Urothelium cell line (cell line): ENCODE results near the gene CCDC106.

Source experiments
- DNase-seq: peaks from one replicate; pipeline ENCODE4 v3.0.0; 2011; ENCODE audit warnings: low spot score, mixed read lengths
- FAIRE-seq: peaks from 2 replicates; lab custom pipeline; 2011; peaks lifted over from hg19 to GRCh38; lab: Jason Lieb, UNC

Gene CCDC106

DNA sequence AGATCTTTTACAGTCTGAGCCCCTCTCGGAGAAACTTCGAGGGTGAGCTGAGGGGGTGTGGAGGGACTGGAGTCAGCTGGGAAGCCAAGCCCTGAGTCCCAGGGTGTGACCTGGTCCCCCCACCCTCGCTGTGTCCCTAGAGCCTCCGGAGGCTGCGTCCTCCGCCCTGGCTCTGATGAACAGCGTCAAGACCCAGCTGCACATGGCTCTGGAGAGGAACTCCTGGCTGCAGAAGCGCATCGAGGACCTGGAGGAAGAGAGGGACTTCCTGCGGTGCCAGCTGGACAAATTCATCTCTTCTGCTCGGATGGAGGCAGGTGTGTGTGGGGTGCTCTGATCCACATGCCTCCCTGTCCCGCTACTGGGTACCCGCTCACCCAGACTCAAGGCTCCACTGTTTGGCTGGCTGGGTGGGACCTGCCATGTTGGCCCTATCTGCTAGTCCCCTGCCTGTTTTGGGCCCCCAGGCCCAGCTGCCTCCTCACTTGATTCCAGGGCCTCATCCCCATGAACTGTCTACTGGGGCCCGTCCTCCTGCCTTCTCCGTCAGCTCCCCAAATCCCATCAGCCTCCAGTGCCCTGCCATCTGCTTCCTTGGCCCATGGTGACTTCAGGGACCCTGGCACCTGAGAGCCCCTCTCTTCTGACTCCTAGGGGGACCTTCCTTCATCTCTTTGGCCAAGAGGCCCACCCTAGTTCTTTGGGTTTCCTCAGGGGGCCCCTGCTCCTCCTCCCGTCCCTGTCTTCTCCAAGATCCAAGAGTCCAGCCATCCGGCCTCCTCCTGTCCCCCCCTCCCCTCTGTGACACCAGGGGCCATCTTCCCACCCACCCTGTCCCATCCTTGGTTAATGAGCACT lies 1.5 kb downstream of the CCDC106 start:
- no peak for DNase-seq
- no peak for FAIRE-seq

DNA sequence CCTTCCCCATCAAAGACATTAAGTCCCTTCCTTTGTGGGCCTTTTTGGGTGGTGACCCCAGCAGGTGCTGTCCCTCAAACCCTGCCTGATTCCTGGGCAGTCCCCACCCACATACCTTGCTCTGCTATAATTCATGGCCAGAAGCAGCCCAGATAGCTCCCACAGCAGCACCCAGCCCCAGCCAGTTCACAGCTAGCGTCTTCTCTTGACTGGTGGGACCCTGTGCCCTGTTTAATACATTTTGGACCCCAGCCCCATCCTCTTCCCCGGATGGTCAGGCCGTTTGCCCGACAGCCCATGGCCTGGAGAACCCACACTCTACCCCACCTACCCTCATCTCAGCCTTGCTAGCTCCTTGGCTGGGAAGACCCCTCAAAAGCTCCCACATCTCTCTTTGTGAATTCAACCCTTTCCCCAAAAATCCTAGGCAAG lies 2.1 kb downstream of the CCDC106 start:
- FAIRE-seq (no peak), DNase-seq (no peak)

DNA sequence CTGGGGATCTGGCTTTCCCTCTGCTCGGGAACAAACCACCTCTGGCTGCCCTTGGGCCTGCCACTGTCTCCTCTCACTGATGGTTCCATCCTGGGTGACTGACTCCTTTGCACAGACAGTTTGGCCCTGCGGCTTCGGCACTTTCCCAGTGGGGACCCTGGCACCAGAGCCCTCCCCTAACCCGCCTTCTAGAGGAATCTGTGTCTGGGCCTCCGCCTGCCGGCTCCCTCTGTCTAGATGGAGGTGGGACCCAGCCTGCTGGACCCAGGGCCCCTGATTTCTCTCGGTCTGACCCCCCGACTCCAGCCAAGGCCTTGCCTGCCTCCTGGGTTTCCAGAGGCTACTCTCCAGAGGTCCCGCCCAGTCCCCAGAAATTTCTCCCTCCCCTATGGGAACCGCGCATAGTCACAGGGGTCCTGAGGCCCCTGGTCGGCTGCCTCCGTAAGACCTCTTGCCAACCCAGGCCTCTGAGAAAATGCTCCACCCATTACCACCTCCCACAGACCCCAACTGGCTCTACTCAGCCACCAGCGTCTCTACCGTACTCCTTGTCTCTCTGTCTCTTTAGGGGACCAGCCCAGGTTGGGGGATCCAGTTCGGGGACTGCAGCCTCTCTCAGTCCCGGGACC lies 2.7 kb downstream of the CCDC106 start:
- no peak for DNase-seq
- no peak for FAIRE-seq

DNA sequence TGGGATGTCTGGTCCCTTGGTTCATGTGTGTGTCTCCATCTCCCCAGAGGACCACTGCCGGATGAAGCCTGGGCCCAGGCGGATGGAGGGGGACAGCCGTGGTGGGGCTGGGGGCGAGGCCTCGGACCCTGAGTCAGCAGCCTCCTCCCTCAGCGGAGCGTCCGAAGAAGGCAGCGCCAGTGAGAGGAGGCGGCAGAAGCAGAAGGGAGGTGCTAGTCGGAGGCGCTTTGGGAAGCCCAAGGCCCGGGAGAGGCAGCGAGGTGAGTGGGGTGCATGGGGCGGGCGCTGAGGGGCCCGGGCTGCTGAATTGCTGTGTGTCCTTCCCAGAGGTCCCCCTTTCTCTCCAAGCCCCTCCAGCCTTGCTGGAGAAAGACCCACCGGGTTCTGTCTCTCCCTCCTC lies 3.2 kb downstream of the CCDC106 start:
- DNase-seq (no peak), FAIRE-seq (no peak)

DNA sequence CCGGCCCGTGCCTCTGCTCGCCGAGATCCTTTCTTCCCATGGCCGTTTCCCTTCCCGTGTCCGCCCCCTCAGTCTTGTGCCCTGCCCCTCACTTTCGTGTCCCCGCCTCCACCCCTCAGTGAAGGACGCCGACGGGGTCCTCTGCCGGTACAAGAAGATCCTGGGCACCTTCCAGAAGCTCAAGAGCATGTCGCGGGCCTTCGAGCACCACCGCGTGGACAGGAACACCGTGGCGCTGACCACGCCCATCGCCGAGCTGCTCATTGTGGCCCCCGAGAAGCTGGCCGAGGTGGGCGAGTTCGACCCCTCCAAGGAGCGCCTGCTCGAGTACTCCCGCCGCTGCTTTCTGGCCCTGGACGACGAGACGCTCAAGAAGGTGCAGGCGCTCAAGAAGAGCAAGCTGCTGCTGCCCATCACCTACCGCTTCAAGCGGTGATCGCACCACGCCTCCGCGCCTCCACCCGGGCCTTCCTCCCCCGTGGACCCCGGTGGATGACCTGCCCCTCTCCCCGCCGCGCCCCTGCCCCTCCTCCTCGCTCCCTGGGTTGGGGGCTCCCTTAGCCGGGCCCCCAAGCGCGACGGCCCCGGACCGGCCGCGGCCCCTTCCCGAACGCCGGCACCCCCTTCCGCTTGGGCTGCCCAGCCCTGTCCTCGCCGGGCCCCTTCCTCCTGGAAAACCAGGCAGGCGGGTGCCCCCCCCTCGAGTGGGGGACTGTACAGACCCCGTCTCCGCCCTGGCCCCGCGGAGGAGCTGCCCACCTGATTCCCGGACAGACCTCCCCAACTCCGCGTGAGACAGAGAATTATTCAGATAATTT lies 4.5 kb downstream of the CCDC106 start:
- FAIRE-seq: no peak
- DNase-seq: no peak

DNA sequence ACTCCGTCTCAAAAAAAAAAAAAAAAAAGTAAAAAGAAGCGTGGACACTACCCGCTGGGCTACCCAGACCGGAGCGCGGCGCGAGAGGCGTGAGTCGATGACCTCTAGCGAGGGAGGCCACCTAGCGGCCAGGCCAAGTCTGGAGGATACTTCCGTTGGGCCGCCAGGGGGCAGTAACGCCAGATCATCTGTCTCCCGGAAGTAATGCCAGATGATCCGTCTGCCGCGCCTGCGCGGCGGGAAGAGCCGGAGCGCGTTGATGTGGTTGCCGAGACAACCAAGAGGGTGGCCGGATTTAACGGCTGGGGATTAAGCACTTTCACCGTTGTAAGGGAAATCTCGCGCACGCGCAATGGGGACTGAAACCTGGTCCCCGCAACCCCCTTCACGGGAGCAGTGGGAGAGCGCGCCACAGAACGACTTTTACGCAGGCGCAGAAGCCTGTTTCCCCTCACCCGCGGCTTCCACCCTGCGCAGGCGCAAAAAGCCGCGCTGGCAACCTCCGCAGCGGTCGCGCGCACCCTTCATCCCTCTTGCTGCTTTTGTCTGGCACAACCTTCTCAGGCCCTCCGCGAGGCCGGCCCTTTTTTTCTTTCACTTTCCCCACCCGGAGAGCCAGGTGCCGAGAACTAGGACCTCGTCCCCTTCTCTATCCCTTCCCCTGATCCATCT lies 5.8 kb downstream of the CCDC106 start:
- peak; percentile 95 for DNase-seq
- FAIRE-seq: peak; percentile 91

DNA sequence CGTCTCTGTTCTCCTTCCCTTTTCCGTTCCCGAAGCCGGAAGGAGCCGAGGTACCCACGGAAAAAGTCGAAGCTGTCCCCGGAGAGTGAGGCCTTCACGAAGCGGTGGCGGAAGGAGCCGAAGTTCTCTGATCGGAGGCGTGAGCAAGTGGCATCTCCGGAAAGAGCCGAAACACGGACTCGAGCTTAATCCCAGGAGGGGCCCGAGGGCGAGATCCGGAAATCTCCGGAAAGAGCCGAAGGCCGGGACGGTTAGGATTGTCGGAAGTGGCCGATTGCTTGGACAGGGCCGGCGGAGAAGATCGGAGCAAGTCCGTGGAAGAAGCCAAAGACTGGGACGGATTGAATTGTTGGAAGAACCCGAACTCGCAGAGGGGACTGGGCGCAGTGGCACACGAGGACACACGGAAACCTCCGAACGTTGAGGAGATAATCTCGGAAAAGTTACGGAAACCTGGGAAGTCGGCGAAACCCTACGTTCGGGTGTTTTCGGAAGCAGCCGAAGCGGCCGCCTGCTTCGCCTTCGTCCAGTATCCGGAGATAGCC lies 6.4 kb downstream of the CCDC106 start:
- DNase-seq (peak; percentile 78), FAIRE-seq (no peak)

- peak; percentile 66 for FAIRE-seq
- peak; percentile 95 for DNase-seq
Observed at GRCh38 chr19:55654868-55655647, 7.0 kb downstream of the CCDC106 start, which contains the start of gene U2AF2. Gene U2AF2 (plus strand): TSS chr19:55655035. CDS start chr19:55655105, 70 bp downstream.

GRCh38 chr19:55655648-55656040 lies 7.6 kb downstream of the CCDC106 start:
- DNase-seq (no peak), FAIRE-seq (no peak)

- no peak for DNase-seq
- FAIRE-seq: no peak
Observed at GRCh38 chr19:55656552-55656951, 8.5 kb downstream of the CCDC106 start.

DNA sequence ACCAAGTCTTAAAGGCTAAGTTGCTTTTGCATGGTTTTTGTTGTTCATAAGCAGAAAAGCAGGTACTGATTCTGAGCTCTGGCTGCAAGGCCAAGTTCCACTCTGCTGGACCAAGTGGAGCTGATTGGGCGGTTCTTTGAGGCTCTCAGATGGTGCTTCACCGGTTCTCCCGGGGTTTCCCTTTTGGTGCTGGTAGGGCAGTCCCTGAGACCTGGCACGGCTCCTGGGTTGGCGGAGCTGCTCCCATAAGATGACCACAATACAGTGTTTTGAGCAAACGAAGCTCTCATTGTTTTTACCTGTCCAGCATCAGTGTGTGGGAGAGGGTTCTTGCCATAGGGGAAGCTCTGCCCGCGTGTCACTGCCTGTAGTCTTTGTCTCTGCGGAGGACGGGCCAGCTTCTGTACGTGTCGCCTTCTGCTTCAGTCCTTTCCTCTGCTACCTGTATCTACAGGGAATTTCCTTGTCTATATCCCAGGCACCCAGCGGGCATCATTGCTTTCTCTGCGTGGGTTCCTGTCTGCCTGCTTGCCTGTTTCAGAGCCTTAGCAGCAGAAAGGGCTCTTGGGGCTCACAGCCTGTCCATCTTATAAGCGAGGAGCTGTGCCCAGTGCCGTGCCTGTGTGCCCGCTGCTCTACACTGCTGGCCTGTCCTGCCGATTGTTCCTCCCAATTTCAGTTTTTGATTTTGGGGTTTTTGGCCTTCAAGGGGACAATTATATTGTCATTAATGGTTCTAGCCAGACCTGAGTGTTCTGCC lies 9.2 kb downstream of the CCDC106 start:
- FAIRE-seq (no peak), DNase-seq (no peak)

- no peak for DNase-seq
- FAIRE-seq: no peak
Observed at GRCh38 chr19:55658846-55659459, 10.9 kb downstream of the CCDC106 start.

GRCh38 chr19:55659822-55660221 lies 11.8 kb downstream of the CCDC106 start:
- DNase-seq (no peak), FAIRE-seq (no peak)

GRCh38 chr19:55660404-55660803 lies 12.4 kb downstream of the CCDC106 start:
- no peak for FAIRE-seq
- DNase-seq: no peak

- FAIRE-seq (no peak), DNase-seq (no peak)
Observed at GRCh38 chr19:55660991-55661390, 13.0 kb downstream of the CCDC106 start.

GRCh38 chr19:55661826-55662225 lies 13.8 kb downstream of the CCDC106 start:
- FAIRE-seq: no peak
- no peak for DNase-seq

- no peak for FAIRE-seq
- no peak for DNase-seq
Observed at GRCh38 chr19:55663846-55664536, 16.0 kb downstream of the CCDC106 start.
